Stimulated activated CD4-positive, alpha-beta T cell treated with anti-CD3 and anti-CD28 coated beads, TNF-alpha, amount 100 ng/mL, for 24 hours (primary cell): ENCODE results near the gene CDH23.

Experiments
- DNase-seq, 3 experiments: peaks; one replicate each; pipeline ENCODE4 v3.0.0-alpha.2; 2020; ENCODE audit warnings: low read depth in 3 of 3

Gene CDH23

DNA sequence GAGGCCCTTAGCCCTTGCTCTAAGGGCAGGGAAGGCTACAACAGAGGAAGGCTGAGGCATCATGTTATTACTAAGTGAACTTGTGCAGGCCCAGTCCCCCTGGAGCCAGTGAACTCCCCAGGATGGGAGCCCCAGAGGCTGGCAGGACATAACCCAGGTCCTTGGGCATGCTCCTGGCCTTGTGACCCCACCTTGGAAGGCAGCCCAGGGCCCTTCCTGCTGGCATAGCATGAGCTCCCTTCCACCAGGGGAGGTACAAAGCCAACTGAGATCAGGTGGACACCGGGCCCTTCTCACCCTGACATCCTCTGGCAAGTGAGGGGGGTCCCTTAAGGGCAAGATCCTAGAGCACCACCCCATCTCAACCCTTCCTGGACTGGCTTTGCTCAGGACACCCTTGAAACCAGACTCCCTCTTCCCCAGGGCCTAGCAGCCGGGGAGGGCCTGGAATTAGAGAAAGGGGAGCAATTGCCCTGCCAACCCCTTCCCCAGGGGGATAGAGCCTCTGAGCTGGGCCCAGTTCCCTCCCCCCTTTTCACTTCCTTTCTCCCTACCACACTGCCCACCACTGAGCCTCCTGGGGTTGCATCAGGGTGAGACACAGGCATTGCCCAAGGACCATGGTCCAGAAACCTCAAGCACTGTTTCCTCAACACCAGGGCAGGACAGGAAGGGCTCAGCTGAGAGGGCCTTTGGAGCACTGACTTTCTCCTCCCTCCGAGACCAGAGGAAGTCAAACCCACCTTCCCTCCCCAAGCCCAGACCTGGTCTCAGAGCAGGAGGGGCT lies 378.4 kb downstream of the CDH23 start:
- DNase-seq: no peak

GRCh38 chr10:71776481-71776925 lies 379.8 kb downstream of the CDH23 start:
- no peak for DNase-seq

DNA sequence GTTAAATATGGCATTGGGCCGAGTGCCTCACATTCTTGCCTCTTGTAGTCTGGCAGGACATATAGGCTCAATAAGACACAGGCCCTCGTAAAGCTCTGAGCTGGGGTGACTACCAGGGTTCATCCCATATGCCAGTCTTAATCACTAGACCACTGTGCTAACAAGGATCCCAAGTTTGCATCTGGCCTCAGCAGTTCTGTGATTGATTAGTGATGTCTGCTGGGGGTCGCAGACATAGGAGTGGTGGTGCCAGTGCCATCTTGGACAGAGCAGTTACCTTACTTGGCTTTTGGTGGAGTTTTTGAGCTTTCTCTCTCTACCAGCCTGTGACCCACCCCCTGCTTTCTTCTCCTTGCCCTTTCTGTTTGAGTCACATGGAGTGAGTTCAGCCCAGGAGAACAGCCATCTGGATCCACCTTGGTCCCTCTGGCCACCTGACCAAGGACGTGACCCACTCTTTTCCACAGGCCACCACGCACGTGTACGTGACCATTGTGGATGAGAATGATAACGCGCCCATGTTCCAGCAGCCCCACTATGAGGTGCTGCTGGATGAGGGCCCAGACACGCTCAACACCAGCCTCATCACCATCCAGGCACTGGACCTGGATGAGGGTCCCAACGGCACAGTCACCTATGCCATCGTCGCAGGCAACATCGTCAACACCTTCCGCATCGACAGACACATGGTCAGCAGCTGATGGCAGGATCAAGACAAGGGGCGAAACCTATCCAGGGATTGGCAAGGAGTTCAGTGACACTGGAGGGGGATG lies 380.7 kb downstream of the CDH23 start:
- DNase-seq: no peak

GRCh38 chr10:71778071-71778825 lies 381.5 kb downstream of the CDH23 start:
- no peak for DNase-seq

DNA sequence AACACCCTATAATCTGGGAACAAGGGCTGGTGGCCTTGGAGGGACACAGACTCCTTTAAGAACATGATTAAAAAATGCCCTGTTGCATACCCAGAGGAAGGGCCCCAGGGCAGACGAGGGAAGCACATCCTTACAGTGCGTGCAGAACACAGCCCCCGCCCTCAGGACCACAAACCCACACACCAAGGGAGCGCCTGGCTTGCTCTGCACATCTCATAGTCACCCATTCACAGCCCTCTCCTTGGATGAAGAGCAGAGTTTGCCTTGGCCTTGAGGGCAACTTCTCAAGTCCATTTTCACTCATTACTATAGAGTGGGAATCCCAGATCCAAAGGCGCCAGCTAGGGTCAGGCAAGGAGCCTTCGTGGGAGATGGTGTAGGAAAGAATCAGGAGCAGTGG lies 382.9 kb downstream of the CDH23 start:
- DNase-seq: no peak

DNA sequence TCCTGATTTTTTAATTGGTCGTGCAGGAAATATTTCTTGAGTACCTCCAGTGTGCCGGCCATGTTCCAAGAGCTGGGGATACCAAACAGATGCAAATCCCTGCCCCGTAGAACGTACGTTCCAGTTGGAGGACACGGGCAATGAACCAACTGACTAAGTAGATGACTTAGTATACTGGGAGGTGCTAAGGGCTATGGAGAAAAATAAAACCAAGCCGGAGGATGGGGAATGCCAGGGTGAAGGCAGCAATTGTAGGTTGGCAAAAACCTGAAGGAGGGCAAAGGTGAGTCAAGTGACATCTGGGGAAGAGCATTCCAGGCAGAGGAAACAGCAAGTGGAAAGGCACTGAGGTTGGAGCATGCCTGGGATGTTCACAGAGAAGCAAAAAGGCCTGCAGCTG lies 383.4 kb downstream of the CDH23 start:
- DNase-seq: no peak

DNA sequence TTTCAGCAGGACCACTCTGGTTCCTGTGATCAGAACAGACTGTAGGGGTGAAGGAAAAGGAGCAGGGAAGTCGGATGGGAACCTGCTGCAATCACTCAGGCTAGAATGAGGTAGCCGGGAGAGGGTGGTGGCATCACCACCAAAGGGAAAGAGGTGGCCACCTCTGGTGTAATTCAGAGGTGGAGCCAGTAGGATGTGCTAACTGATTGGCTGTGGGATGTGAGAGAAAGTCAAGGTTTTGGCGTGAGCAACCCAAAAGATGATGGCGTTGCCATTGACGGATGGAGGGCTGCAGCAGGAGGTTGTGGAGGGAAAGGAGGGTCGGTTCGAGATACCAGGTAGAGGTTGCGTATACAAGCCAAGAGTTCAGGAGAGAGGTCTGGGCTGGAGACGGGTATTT lies 384.0 kb downstream of the CDH23 start:
- no peak for DNase-seq

GRCh38 chr10:71782221-71782916 lies 385.6 kb downstream of the CDH23 start:
- no peak for DNase-seq

- no peak for DNase-seq
Observed at GRCh38 chr10:71782917-71783490, 386.3 kb downstream of the CDH23 start.

DNA sequence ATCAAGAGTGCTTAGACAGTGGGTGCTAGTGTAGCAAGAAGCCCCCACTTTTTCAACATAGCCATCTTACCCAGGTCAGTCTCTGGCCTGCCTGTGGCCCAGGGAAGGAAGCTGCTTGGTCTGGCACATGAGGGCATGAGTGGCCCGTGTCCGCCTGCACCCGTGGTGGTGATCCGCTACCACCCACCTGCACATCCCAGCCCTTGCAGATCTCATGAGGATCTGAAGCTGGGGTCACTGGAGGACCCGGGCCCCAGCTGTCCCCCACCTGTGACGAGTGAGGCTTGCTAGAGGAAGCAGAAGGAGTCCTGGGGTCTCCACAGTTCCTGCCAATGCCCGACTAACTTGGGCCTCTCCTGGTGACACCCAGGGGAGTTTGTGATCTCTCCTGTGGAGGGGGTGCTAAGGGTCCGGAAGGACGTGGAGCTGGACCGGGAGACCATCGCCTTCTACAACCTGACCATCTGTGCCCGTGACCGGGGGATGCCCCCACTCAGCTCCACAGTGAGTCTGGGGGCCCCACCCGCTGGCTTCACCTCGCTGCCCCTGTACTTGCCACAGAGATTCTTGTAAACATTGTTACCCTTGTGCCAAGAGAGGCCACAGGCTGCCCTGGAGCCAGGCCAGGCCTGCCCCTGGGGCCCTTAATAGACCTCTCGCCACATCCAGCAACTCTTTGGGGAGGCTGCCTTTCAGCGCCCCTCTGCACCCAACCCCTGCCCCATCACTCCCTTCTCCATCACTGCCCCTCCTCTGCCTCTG lies 387.4 kb downstream of the CDH23 start:
- no peak for DNase-seq

- DNase-seq: no peak
Observed at GRCh38 chr10:71784679-71785272, 388.1 kb downstream of the CDH23 start.

GRCh38 chr10:71788954-71789353 lies 392.2 kb downstream of the CDH23 start:
- DNase-seq: no peak

GRCh38 chr10:71789871-71790270 lies 393.2 kb downstream of the CDH23 start:
- DNase-seq: no peak

- no peak for DNase-seq
Observed at GRCh38 chr10:71790749-71791440, 394.2 kb downstream of the CDH23 start.

DNA sequence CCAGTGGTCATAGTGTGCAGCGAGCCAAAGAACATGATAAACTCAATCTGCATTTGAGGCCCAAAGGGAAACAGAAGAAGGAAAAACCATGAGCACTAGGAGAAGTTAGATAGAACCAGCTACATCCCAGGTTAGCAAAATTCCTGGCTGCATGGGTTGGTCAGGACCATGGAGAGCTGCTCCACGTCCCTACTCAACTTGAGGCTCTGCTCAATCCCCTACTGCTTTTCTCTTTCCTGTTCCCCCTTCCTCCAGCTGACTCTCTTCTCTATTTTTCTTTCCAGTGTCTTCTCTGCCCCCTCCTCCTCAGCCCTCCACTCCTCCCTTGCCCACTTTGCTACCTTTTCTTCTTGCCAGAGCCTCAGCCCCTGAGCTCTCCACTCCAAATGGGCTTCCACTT lies 398.5 kb downstream of the CDH23 start:
- no peak for DNase-seq

- no peak for DNase-seq
Observed at GRCh38 chr10:71796749-71797405, 400.2 kb downstream of the CDH23 start.

DNA sequence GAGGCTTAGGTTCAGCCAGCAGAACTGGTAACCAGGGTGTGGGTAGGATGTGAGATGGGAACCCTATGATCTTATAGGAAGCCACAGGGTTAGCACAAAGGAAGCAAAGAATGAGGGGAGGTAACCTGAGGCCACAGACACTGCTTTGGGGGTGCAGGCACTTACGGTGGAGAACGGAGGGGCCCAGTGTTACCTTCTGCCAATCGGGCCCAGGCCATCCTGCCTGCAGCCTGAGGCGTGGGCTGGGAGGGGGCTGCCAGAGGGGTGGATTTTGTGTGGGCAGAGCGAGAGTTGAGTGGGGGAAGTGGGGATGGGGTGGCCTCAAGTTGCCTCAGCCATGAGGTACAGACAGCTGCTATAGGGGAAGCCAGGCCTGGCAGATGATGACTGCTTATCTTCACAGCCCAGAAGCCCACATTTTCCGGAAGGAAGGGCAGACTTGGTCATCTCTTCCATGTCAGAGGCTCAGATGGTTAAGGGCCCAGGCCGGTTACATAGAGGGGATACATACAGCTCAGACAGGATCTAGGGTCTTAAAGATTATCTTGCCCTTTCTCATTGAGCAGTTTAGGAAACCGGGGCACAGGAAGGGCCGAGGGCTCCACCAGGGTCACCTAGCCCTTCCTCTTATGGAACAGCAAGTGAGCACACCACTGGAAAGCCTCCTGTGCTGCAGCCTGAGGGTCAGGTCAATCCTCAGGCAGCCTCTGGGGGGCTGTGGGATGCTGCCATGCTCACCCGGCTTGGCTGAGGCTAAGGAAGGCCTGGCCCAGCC lies 401.0 kb downstream of the CDH23 start:
- DNase-seq: no peak

- no peak for DNase-seq
Observed at GRCh38 chr10:71798308-71798624, 401.5 kb downstream of the CDH23 start.

DNA sequence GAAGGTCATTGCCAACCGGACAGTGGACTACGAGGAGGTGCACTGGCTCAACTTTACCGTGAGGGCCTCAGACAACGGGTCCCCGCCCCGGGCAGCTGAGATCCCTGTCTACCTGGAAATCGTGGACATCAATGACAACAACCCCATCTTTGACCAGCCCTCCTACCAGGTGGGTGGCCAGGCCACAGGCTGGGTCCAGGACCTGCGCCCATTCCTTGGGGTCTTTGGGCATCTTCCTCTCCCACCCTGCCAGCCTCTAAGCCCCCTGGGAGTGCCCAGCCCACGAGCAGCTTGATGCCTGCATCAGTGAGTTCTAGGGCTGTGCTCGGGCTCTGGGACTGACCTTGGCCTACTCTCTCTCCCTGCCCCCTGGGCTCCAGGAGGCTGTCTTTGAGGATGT lies 402.4 kb downstream of the CDH23 start:
- DNase-seq: no peak
